Motor neuron (in vitro differentiated cells): Measurements from ENCODE around the gene FSD2. TPM values are rescaled to one million over a fixed set of nuclear protein-coding genes. Genes with fewer than 3 reads are reported as not detected.
"Not testable (repeated sequence)": the region's sequence is repeated elsewhere in the genome, so short reads cannot be mapped to it uniquely, and the experiment has no call there.

Experiments used
- ATAC-seq, 8 experiments: fragments of 200-7000 bp; cut with Tn5 transposase; replicated peaks in 6 of 8; 2 replicates each; pipeline ENCODE4 v1.8.0; 2021; ENCODE audit warnings: mild to moderate bottlenecking in 8 of 8, moderate library complexity in 8 of 8
- H3K27ac ChIP-seq, 2 donors: fragments of 250-450 bp; sonication (Bioruptor Pico); 2 replicates each; pipeline ENCODE4 v1.9.0; 2021; ENCODE audit warnings: antibody characterized with exemption in 2 of 2, mild to moderate bottlenecking in 2 of 2, moderate library complexity in 1 of 2
- H3K4me1 ChIP-seq, 2 donors: fragments of 250-450 bp; sonication (Bioruptor Pico); replicated peaks in 1 of 2; 2 replicates each; pipeline ENCODE4 v1.6.1; 2021; ENCODE audit warnings: antibody characterized with exemption in 2 of 2, mild to moderate bottlenecking in 2 of 2, moderate library complexity in 1 of 2
- H3K4me3 ChIP-seq, 5 donors: fragments of 250-450 bp; sonication (Bioruptor Pico); 2 replicates each; pipeline ENCODE4 v1.9.0; 2021; ENCODE audit warnings: antibody characterized with exemption in 5 of 5, mild to moderate bottlenecking in 5 of 5, moderate library complexity in 4 of 5
- WGBS, 10 experiments: fragments of 450-650 bp; shearing (Covaris generic); methylation state at CpG; one replicate each; pipeline ENCODE4 v1.0.0; 2022; 5-methylcytosine and 5-hydroxymethylcytosine counted together
- in situ Hi-C, 9 experiments: fragments of 400-800 bp; cut with MboI; loops; one replicate each; pipeline ENCODE4 v1.15.0; 2021; ENCODE audit warnings: low sequenced_read_pairs in 9 of 9, low pct_unique_long_range_greater_than_20kb in 2 of 9; ENCODE audit not compliant: unreplicated experiment in 9 of 9
- total RNA-seq, 8 experiments: library from RNA; unstranded; fragments of 300-600 nt; gene quantifications; 2 replicates each; pipeline versions ENCODE4 v1.2.3 to v1.2.4, GENCODE V29; 2022

FSD2 gene
- total RNA-seq, 8 experiments from 2014 or later = 0.21 to 0.70 (median 0.44) TPM

- 31 to 90% (median 66%) methylated on average over 1 to 2 of the region's 2 CpGs for WGBS, 10 experiments
- ATAC-seq = peak in 2 of 8 experiments; percentile 20 to 44
- in situ Hi-C loops = no loop called here
- Histone ChIP-seq H3K27ac (no peak overlapping the region), H3K4me3 (no peak overlapping the region), H3K4me1 (no peaks in the 10 kb centered on the region)
Measured at GRCh38 chr15:82739086-82739485, 66.8 kb downstream of the FSD2 start.

- in situ Hi-C loops = no loop called here
- ATAC-seq = peak; percentile 47 to 81 (median 72)
- Histone ChIP-seq H3K27ac (no peak overlapping the region), H3K4me1 (no peaks in the 10 kb centered on the region), H3K4me3 (no peak overlapping the region)
- WGBS, 10 experiments = 67 to 100% (median 86%) methylated on average over 1 to 2 of the region's 2 CpGs; no CpG with 5 or more reads in 5 of the 10 experiments
Measured at GRCh38 chr15:82737975-82738374, 67.9 kb downstream of the FSD2 start.

- Histone ChIP-seq H3K4me3 (no peak overlapping the region), H3K4me1 (no peaks in the 10 kb centered on the region), H3K27ac (no peak overlapping the region)
- no peak for ATAC-seq
- in situ Hi-C loops = no loop called here
- 100% methylated on average over 1 to 2 of the region's 2 CpGs; no CpG with 5 or more reads in 5 of the 10 experiments for WGBS, 10 experiments
Measured at GRCh38 chr15:82731527-82731926, 74.3 kb downstream of the FSD2 start.

GRCh38 chr15:82730022-82730530, 75.8 kb downstream of the FSD2 start:
- in situ Hi-C loops = no loop called here
- ATAC-seq = no peak
- 75 to 100% (median 90%) methylated on average over 2 to 7 of the region's 11 CpGs for WGBS, 10 experiments
- Histone ChIP-seq H3K27ac (no peak overlapping the region), H3K4me1 (no peaks in the 10 kb centered on the region), H3K4me3 (no peak overlapping the region)

- WGBS, 10 experiments = 50 to 100% (median 82%) methylated on average over 1 to 3 of the region's 10 CpGs; no CpG with 5 or more reads in 6 of the 10 experiments
- in situ Hi-C loops = no loop called here
- H3K27ac ChIP-seq = no peak overlapping the region
- no peak for ATAC-seq
- no peak overlapping the region for H3K4me3 ChIP-seq
- H3K4me1 ChIP-seq = no peaks in the 10 kb centered on the region
Measured at GRCh38 chr15:82726816-82727215, 79.1 kb downstream of the FSD2 start.

GRCh38 chr15:82715003-82715402, 90.9 kb downstream of the FSD2 start:
- in situ Hi-C loops = no loop called here
- 0 to 100% (median 100%) methylated on average over 1 to 3 of the region's 4 CpGs; no CpG with 5 or more reads in 5 of the 10 experiments for WGBS, 10 experiments
- H3K27ac ChIP-seq = peak overlapping the region in 1 of 2 donors; percentile 37
- ATAC-seq = peak in 1 of 8 experiments; percentile 13
- no peak overlapping the region for H3K4me3 ChIP-seq
- peaks cover 3 to 11% of the 10 kb centered on the region in 2 donors for H3K4me1 ChIP-seq

GRCh38 chr15:82714016-82714415, 91.9 kb downstream of the FSD2 start:
- no peak for ATAC-seq

GRCh38 chr15:82712036-82712435, 93.8 kb downstream of the FSD2 start:
- WGBS, 10 experiments = 0 to 80% (median 45%) methylated on average over 1 to 2 of the region's 3 CpGs; no CpG with 5 or more reads in 5 of the 10 experiments
- H3K4me1 ChIP-seq = peaks cover 3 to 17% of the 10 kb centered on the region in 2 donors
- no peak overlapping the region for H3K4me3 ChIP-seq
- in situ Hi-C loops = no loop called here
- ATAC-seq = no peak
- H3K27ac ChIP-seq = no peak overlapping the region

More at GRCh38 chr15:82714016-82714415, 91.9 kb downstream of the FSD2 start:
- peaks cover 3 to 11% of the 10 kb centered on the region in 2 donors for H3K4me1 ChIP-seq
- in situ Hi-C loops = no loop called here
- H3K27ac ChIP-seq = no peak overlapping the region
- H3K4me3 ChIP-seq = no peak overlapping the region
- 0 to 40% methylated on average over 1 of the region's 3 CpGs; no CpG with 5 or more reads in 8 of the 10 experiments for WGBS, 10 experiments

GRCh38 chr15:82710926-82711490, 94.9 kb downstream of the FSD2 start:
- ATAC-seq = no peak
- WGBS, 10 experiments = 85 to 100% (median 95%) methylated on average over 2 to 7 of the region's 26 CpGs; no CpG with 5 or more reads in 4 of the 10 experiments
- in situ Hi-C loops = no loop called here
- Histone ChIP-seq H3K27ac (no peak overlapping the region), H3K4me1 (peaks cover 3 to 15% of the 10 kb centered on the region in 2 donors), H3K4me3 (no peak overlapping the region)

- in situ Hi-C loops = no loop called here
Measured at GRCh38 chr15:82710208-82710555, 95.7 kb downstream of the FSD2 start.

GRCh38 chr15:82709421-82710207, 96.3 kb downstream of the FSD2 start, which contains the start of gene AP3B2:
Gene AP3B2 (minus strand): TSS chr15:82709875. CDS start chr15:82709706, 169 bp downstream.
- peak within 1 kb of the TSS; percentile 71 to 75 for H3K27ac ChIP-seq
- peaks cover 0 to 8% of the 10 kb centered on the region in 2 donors for H3K4me1 ChIP-seq
- in situ Hi-C loops = no loop called here
- ATAC-seq = peak; percentile 94 to 97 (median 96)
- peak within 1 kb of the TSS; percentile 69 to 93 (median 91) for H3K4me3 ChIP-seq
- 0 to 7% (median 4%) methylated on average over 1 to 11 of the region's 95 CpGs; no CpG with 5 or more reads in 6 of the 10 experiments for WGBS, 10 experiments

More at GRCh38 chr15:82710208-82710555, 95.7 kb downstream of the FSD2 start:
- 0 to 60% (median 42%) methylated on average over 1 to 8 of the region's 14 CpGs; no CpG with 5 or more reads in 2 of the 10 experiments for WGBS, 10 experiments
- no peak for ATAC-seq
- H3K27ac ChIP-seq = peak overlapping the region in 1 of 2 donors; percentile 25
- peaks cover 2 to 10% of the 10 kb centered on the region in 2 donors for H3K4me1 ChIP-seq
- peak overlapping the region; percentile 69 to 93 (median 91) for H3K4me3 ChIP-seq

- H3K4me3 ChIP-seq = peak overlapping the region; percentile 69 to 93 (median 91)
- peak in 5 of 8 experiments; percentile 2 to 10 (median 4) for ATAC-seq
- H3K27ac ChIP-seq = peak overlapping the region; percentile 71 to 75
- peaks cover 0 to 8% of the 10 kb centered on the region in 2 donors for H3K4me1 ChIP-seq
- WGBS, 10 experiments = 0 to 7% (median 0%) methylated on average over 1 to 2 of the region's 15 CpGs; no CpG with 5 or more reads in 7 of the 10 experiments
- in situ Hi-C loops = no loop called here
Measured at GRCh38 chr15:82709081-82709420, 96.8 kb downstream of the FSD2 start.

- ATAC-seq, H3K27ac ChIP-seq, H3K4me3 ChIP-seq, in situ Hi-C loops, H3K4me1 ChIP-seq: not testable (repeated sequence)
- WGBS, 10 experiments = 46 to 100% (median 71%) methylated on average over 1 to 5 of the region's 8 CpGs; no CpG with 5 or more reads in 3 of the 10 experiments
Measured at GRCh38 chr15:82705856-82706255, 100.0 kb downstream of the FSD2 start.
